Ureter (tissue), 1 donor: ENCODE measurements around the gene VEGFC. TPM values are rescaled to one million over a fixed set of nuclear protein-coding genes. Genes with fewer than 3 reads are reported as not detected.

ENCODE experiments used
- DNase-seq: peaks from one replicate; pipeline ENCODE4 v3.0.0-alpha.2; 2020; ENCODE audit warnings: low spot score
- total RNA-seq: library from RNA; stranded (reverse); gene quantifications from one replicate; pipeline ENCODE4 v1.2.4, GENCODE V29; 2023
- donor health status: DM: yes; HTN: yes; CAD: no.

The VEGFC gene
- total RNA-seq, 1 donor from 2014 or later = 13.7 TPM

DNA sequence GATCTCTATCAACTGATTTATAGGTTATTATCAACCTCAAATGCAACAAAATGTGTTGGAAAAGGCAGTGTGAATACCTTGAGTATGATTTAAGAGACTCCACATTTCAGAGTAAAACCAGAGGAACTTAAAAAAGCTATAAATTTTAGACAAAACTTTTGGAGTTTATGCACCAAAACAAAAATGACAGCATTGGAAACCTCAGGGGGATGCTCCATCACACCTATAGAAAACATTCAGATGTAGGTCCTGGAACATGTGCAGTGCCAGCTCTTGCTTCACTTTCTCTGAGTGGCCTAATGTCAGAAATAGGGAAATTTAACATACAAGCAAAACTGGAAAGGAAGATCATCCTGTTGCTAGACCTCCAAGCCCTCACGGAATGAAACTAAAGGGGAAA lies 5.8 kb upstream of the VEGFC start:
- DNase-seq = no peak

DNA sequence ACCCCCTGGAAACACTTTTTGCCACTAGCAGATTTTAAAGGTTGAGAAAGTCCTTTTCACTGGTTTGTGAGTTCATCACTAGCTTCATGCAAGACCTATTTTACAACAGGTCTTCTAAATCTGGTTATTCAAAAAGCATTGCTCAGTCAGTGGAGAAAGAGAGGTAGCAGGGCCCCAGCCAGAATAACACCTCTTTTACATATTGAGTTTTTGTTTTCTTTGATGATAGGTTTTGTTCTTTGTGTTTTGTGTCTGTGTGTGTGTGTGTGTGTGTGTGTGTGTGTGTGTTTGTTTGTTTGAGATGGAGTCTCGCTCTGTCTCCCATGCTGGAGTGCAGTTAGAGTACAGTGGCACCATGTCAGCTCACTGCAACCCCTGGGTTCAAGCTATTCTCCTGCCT lies 2.7 kb upstream of the VEGFC start:
- no peak for DNase-seq

DNA sequence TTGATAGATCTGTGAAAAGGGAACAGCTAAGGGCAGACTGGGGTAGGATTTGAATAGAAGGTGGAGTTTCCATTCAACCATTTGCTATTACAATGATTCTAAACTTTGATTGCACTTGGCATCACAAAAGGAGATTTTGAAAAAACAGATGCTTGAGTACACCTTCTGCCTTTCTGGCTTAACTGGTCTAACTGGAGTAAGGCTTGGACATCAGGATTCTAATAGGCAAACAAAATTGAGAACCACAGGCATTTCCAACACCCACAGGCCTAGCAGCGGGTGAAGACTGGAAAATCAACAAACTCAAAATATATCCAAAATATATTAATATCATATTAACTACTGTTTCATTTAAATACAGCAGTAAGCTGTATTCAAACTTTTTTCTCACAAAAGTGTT lies 1.9 kb upstream of the VEGFC start:
- DNase-seq = no peak

DNA sequence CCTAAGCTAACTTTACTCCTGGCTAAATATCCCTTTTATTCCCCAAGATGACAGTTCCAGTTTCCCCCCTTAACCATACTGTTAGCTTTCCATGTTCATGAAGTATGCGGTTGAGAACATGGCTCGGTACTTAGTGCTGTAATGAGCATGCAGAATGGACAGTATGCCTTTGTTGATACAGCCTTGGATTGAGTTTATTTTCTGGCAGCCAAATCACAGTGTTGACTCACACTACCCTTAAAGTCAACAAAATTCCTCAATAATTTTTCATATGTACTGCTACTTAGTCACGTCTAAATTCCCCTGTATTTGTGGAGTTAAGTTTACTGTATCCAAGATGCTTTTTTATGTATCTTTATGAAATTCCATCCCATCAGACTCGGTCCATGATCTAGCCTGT lies 1.4 kb upstream of the VEGFC start:
- no peak for DNase-seq

DNA sequence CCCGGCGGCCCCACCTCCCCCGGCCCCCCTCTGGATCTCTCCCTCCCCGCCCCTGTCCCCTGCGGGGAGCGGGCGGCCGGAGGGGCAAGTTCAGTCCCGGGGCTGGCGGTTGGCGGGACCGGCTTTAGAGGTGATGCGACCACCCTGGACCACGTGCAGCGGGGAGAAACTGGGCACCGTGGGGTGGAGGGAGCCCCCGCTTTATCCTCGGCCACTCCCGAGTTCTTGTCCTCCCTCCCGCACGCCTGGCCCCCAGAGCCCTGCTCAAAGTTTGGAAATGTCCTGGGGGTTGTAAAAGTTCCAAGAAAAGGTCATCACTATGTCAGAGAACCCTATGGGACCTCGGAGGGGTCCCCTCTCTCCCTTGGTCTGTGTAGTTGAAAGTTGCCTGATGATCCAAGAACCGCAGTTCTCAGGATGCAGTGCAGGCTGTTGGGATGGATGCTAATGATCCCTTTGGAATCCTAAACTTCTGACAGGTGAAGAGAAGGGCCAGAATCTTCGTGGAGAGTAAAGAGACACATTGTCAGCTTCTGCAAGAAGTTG lies 411 bp upstream of the VEGFC start:
- DNase-seq = no peak

DNA sequence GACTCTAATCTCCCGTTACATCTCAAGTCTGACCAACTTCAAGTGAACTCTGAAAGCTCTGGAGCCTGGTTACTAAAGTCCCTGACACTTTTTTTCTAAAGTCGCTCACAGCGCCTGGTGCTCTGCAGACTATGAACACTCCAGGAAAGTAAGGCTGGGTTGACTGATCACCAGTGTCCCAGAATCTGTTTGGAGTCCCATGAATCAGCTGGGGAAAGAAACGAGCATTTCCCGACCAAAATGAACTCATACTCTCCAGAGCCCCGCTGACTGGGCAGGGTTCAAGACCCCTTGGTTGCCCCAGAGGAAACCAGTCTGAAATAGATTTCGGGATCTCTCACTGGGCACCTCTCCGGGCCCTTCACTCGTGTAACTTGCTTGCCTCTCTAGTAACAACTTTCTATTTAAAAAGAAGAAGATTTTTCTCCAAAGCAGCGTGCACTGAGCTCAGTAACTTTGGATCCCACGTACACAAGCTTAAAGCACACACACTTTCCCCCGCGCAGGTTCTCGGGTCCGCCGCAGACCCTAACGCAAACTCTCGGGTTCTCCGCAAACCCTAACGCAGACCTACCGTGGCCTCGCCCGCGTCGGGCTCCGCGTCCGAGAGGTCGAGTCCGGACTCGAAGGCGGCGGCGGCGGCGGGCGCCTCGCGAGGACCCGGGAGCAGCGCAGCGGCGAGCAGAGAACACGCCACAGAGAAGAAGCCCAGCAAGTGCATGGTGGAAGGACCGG lies 964 bp downstream of the VEGFC start:
- DNase-seq = no peak

DNA sequence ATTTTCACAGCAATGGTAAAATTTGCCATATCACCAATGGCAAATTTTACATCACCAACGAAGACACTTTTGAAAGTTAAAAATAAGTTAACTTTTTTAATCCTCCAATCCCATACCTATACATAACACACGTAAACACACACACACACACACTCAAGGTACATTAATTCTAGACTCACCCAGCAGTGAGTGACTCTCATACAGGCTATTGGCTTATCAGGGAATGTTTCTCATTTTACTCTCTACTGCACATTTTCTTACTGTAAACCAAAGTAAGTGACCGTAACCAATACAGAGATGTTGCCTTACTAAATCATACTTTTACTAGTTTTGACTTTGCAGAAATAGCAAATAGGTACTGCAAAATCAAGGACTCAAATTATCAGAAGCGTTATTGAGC lies 2.3 kb downstream of the VEGFC start:
- DNase-seq = no peak

DNA sequence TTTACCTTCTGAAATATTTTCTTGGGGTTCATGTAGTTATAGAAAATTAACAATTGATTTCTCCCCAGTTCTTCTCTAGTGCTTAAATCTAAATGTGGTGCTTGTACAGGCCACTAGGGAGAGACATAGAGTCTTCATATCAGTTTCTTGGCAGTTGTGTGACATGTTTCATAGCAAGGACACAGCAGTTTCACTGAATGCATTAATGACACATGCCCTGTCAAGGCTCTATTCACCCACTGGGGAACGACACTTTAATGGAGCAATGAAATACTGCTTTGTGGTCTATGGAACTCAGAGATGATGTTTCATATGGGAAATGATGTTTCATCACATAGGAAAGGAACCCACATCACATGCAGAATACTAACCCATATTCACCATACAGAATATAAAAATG lies 2.8 kb downstream of the VEGFC start:
- no peak for DNase-seq

DNA sequence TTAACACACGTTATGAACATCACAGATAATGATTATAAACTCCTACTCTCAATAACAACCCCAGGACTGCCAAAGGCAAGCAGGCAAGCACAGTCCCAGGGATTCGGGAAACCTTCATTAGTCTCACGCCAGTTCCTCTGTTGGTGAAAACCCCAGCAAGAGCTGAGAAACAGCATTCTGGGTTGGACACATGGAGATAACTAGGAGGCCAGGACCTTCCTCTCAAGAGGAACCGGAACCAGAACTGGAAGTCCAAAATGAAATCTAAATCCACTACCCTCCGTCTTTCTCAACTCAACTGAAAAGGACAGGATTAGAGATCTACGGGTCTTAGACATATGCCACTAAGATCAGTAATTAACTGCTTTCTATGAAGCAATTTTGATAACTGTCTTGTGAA lies 3.8 kb downstream of the VEGFC start:
- DNase-seq = no peak

DNA sequence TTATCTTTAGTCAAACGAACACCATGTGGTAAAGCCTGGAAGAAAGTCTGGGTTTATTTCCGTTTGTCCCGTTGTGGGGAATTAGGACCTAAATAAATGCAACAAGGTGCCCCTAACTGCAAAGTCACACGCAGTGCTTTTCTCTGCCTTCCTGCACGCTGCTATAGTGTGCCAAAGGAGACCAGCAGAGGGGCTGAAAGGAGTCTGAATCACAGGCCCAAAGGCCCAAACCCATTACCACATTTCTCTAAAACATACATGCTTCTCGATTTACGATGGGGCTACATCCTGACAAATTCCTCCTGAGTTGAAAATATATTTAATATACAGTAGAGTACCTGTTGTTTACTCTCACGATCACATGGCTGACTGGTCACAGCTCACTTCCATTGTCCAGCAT lies 4.5 kb downstream of the VEGFC start:
- DNase-seq = no peak

DNA sequence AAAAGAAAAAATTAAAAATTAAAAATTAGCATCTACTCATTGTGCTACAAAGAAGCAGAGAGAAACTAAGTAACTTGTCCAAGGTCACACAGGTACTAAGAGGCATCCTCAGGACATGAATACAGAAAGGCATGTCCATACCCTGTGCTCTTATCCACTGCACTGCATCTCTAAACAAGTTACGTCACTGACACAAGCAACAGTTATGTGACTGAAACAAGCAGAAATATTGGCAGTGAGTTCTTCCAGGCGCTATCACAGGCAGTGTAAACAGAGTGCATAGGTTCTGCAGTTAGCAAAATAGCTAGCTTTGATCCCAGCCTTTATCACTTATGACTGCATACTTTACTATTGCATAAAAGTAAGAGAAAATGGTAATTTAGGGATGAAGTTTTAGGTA lies 7.9 kb downstream of the VEGFC start:
- DNase-seq = no peak

DNA sequence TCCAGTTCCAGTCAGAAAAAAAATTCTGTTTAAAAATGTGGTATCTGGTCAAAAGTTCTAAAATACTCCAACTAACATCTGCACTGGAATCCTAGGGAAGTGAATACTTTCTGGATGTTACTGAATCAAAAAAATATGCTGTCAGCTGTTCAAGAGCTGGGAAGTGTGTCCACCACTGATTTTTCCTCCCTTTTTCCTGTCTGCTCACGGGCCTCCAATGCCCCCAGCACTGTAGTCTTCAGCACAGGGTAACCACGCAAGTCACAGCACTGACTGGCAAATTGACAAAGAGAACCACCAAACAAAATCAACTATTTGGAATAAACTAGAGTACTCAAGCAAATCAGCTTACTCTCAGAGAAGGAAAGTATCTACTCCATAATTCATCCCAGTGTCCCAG lies 9.9 kb downstream of the VEGFC start:
- DNase-seq = no peak

DNA sequence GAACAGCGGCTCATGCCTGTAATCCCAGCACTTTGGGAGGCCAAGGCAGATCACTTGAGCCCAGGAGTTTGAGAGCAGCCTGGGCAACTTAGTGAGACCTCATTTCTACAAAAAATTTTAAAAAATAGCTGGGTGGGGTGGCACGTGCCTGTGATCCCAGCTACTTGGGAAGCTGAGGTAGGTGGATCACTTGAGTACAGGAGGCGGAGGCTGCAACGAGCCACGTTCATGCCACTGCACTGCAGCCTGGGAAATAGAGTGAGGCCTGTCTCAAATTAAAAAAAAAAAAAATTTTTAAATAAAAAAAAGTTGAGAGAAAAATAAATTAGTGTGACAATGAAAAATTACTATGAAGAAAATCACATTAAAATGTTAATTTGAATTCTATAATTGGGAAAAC lies 10.5 kb downstream of the VEGFC start:
- DNase-seq = no peak

DNA sequence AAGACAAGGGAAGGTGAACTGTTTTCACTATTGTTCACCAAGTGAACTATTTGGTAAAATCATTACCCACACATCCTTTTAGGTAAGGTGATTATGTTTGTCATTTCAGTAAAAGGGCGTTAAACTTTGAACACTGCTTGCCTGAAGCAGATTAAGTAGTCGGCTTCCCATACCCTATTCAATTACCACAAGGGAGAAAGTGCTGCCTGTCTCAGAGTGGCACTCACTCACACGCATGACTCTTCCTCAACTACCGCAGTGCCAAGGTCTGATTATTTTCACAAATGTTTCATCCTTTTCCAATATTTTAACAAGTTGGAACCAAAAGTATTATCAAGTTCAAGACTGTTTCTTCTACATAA lies 11.0 kb downstream of the VEGFC start:
- DNase-seq = no peak

DNA sequence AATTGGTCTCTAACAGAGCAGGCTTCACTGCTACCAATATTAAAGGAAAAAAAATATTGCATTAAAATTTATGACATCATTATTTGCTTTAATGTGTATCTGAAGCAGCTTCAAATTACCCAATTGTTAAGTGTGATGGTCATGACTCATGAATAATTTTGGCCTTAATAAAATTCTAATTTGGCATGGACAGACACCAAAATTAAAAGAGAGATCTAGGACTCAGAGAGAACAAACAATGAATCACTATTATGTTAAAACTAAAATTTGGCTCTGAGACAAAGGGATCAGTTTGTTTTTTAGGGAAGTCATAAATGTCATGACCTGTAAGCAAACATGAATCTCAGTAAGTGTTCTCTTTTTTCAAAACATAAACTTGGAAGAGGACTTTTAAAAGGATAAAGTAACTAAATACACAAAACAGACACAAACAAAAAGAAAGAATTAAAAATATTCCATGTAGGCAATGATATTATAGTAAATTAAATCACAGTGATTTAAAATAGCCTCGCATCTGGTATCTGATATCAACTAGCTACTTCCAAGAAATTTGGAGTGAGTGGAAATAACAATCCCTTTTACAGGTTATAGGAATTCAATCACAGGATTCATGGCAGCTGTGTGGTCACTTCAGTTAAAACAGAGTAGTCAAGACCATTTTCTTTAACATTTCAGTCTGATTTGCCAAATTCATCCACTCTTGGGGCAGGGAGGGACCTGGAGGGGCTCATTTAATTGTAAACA lies 11.6 kb downstream of the VEGFC start:
- DNase-seq = no peak

DNA sequence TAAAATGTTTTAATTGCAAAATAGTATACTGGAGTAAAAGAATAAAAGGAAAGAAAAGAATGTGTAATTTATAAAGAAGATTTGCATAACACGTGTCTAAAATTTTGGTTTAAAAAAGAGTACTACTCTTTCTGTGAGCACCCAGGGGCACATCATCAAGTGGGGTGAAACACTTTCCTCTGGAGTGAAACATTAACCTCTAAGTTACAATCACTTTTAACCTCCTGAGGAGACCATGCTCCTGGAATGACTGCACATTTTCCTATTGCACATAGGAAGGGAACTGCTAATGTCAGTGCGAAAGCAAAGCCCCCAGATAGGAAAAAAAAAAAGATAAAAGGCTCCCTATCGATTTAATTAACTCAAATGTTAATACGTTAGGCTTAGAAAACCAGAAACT lies 13.3 kb downstream of the VEGFC start:
- no peak for DNase-seq

DNA sequence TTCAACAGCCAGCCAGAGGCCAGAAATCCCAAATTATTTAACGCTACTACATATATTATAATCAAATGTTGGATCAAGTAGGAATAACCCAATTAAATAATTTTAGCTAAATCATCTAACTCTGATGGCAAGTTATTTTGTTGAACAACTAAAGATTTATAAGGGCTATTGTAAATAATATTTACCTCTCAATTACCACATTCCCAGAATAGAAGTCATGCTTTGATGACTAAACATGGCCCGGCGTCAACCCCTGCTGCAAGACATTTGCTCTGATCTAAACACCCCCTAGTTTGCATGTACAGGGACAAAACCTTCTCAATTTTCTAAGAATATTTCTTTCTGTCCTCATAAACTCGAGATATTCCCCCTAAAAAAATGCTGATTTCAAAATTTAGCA lies 14.2 kb downstream of the VEGFC start:
- no peak for DNase-seq

DNA sequence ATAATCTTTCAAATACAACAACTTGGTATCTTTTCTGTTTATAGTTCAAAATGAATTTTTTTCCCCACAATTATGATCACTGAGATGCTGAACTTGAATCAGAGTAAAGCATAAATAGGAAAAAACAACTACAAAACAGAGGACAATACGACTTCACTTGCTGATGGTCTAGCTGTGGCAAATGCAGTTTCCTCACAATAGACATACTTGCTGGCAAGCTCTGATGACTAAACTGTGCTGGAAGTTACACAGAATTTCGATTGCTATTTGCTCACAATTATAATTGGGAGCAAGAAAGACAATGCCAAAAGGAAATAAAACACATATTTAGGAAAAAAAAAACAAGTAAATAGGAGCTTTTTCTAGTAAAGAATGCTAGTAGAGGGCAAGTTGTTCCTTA lies 14.7 kb downstream of the VEGFC start:
- no peak for DNase-seq

DNA sequence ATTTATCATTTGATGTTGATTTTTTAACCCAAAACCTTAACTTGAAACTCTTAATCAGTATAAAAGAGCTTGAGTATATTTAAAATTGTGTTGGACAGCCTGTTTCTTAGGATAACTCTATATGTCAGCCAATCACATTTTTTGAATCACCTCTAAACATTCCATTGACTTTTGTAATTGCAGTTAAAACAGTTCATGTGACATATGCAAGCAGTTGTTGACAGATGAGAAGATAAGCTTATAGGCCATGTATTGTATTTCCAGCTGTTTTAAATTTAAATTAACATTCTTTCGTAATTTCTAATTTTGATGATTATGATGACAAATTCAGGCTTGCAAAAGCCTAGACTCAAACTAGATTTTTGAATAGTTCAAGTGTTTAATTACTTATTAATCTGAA lies 17.4 kb downstream of the VEGFC start:
- DNase-seq = no peak

DNA sequence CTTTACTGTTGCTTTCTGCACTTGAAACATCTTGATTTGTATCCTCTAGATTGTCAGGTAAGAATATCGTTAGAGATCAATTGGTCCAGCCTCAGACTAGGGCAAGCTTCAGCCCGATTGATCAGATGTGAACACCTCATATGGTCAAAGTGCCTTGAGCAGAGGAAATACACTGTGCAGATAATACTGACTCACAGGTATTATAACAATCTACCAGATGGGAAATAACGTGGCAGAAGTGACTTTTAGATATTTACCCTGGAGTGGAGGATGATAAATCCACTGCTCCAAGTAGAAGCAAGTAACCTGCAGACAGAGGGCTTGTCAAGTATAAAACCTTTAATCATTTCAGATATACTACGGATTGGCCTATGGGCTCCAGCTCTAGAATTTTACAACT lies 17.9 kb downstream of the VEGFC start:
- no peak for DNase-seq

DNA sequence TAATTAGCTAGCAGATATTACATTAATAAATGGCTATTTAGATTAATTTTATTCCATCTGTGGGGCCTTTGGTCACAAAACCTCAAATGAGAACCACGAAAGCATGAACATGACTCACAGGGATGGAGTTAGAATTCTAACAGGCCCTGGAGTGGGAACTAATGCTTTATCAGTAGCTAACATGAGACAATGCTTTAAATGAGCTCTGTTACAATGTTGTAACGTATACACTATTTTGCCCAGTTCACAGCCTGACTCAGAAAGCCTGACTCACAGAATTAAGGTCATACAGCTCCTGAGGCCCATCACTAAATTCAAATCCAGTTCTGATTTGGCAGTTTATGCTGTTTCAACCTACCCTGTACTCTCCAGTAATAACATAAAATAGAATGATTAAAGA lies 23.2 kb downstream of the VEGFC start:
- no peak for DNase-seq

DNA sequence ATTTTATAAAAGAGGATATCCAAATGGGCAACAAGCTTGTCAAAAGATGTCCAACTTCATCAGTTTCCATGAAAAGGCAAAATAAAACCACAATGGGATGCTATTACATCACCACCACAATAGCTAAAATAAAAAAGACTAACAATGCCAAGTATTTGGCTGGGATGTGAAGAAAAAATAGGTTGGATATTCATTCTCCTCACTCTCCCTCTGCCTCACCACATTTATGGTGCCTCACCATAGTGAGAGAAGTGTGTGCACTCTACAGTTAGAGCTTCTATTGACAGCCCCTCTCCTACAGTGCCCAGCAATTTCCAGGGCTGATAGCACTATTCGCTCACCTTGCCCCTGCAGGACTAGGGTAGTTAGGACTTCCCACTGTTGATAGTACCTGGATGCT lies 25.5 kb downstream of the VEGFC start:
- DNase-seq = no peak

DNA sequence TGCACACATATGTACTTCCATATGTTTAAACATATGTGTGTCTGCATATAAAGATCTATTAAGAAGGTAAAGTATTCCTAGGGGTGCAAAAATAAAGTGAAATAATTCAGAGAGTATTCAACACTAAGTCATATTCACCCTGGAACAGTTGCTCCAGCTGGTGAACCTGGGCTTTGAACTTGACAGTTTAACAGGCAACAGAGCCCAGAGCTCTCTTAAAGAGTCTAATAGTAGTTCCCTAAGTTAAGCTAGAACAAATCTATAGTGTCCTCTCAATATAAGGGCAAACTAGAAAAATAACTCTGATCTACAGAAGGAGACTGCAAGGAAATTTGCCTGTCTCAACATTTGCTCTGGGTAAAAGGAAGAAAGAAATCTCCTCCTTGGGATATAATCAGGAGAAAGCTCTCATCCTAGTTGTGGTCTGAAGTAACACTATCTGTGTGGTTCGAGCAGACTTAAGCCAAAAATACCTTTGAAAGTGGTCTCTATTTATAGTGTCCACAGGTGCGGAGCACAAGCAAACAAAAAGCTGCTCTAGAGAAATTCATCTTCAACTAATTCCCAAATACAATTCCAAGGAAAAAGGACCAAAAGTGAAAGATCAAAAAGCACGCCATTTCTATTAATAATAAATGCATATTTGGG lies 29.9 kb downstream of the VEGFC start:
- DNase-seq = no peak
